Colon (tissue), 2 donors: ENCODE data around the gene FAM3A.
"Not testable (repeated sequence)": the region's sequence is repeated elsewhere in the genome, so short reads cannot be mapped to it uniquely, and the experiment has no call there.

Source experiments
- FAIRE-seq: peaks from 2 replicates; lab custom pipeline; 2012; peaks lifted over from hg19 to GRCh38; lab: Jason Lieb, UNC
- donor health status: control.
- donor health status: control.

FAM3A gene

DNA sequence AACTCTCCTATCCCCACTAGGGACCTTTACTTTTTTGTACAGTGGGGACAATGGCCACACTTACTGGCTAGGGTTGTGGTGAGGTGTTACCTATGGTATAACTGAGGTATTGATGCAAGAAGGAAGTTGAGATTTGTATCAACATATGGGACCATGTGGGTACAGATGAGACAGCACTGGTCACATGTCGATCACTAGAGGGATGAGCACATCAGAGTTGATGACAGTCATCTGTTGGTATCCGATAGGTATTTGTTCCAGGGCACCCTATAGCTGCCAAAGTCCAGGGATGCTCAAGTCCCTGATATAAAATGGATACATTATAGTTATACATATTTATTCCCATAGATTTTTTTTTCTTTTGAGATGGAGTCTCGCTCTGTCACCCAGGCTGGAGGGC, 13.0 kb downstream of the FAM3A start:
- no peak for FAIRE-seq

DNA sequence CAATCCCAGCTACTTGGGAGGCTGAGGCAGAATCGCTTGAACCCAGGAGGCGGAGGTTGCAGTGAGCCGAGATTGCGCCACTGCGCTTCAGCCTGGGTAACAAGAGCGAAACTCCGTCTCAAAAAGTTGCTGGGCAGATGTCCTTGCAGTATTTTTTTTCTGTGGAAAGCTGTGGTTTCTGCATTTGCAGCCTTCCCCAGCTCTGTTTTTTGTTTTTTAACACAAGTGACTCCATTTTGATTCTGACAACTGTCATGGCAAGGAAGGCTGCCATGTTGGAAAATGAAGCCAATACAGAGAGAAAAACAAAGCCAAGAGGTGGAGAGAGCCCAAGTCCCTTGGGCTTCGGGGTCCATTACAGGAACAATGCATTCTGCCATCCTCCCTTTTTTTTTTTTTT, 13.9 kb downstream of the FAM3A start:
- no peak for FAIRE-seq

DNA sequence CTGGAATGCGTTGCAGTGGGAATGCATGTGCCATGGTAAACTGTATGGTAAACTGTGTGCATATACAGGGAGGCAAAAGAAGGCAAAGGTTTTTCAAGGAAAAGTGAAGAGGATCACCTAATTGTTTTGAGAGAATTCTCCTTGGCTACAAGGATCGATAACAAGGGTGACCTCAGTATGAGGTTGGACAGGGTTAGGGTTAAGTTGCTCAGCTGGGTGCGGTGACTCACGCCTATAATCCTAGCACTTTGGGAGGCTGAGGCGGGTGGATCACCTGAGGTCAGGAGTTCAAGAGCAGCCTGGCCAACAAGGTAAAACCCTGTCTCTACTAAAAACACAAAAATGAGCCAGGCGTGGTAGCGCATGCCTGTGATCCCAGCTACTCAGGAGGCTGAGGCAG, 14.6 kb downstream of the FAM3A start:
- not testable (repeated sequence) for FAIRE-seq

DNA sequence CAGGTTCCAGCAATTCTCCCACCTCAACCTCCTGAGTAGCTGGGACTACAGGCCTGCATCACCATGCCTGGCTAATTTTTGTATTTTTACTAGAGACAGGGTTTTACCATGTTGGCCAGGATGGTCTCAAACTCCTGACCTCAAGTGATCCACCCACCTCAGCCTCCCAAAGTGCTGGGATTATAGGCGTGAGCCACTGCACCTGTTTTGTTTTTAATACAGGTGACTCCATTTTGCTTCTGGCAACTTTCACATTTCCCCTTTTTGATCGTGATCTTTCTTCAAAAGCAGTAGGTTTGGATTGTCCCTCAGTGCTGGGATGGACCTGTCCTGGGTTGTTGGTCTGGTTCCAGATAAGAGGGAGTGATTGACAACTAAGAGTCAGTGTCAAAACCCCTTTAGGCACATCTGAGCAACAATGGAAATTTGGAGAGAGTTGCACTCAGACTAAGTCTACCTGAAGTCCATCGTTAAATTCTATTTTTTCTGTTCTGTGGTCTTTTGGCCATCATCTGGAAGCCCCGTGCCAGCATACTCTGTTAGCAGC, 19.4 kb downstream of the FAM3A start:
- not testable (repeated sequence) for FAIRE-seq

DNA sequence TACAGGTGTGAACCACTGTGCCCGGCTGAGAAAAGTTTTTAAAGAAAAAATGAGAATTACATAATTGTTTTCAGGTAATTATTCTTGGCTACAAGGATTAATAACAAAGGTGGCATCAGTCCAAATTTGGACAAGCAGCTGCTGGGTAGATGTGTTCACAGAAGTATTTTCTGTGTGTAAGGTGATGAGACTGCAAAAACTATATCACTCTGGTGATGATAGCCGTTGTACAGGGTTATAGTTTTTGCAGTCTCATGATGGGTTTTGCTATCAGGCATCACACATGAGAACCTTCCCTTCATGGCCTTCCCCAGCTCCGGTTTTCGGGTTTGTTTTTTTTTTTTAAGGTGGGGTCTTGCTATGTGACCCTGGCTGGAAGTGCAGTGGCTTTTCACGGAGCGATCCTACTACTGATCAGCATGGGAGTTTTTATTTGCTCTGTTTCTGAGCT, 20.5 kb downstream of the FAM3A start:
- no peak for FAIRE-seq

DNA sequence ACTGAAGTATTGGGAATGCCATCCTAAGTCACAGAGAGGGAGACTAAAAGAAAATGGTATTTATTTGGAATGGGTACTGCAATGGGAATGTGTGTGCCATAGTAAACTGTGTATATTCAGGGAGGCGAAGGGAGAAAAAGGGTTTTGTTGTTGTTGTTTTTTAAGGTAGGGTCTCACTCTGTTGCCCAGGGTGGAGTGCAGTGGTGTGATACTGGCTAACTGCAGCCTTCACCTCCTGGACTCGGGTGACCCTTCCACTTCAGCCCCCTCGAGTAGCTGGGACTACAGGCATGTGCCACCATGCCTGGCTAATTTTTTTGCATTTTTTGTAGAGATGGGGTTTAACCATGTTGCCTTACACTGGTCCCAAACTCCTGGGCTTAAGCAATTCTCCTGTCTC, 21.3 kb downstream of the FAM3A start:
- FAIRE-seq: no peak

DNA sequence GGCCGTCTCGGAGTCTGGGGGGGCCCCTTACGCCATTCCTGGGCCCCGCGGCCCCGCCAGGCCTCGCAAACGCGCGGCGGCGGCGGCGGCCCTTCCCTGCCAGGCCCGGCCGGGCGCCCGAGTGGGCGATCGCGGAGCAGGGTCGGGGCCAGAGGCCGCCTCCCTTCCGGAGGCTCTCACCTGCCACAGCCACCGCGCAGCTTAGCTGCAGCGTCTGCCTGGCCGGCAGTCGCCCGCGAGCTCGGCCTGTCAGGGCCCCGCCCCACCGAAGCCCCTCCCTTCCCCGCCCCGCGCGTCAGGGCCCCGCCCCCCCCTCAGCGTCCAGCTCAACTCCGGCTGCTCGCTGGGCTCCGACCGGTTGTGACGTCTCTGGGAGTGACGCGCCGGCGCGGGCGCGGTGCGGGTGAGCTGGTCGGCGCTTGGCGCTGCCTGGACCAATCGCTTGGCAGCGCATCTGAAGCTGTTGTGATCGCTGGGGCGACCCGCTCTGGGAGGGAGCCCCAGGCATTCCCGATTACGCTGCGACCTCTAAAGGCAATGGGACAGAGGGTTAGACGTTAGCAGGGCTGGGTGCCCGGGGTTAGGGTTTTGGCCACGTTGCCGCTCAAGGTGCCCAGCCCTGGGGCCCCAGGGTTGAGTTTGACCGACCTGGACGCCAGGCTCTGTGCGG, 25.5 kb downstream of the FAM3A start, which contains the start of gene SLC10A3:
Gene SLC10A3, minus strand, starts transcription at position 216 of the 670 bp plus-strand sequence. CDS start 1,689 bp downstream, outside the sequence.
- no peak for FAIRE-seq

DNA sequence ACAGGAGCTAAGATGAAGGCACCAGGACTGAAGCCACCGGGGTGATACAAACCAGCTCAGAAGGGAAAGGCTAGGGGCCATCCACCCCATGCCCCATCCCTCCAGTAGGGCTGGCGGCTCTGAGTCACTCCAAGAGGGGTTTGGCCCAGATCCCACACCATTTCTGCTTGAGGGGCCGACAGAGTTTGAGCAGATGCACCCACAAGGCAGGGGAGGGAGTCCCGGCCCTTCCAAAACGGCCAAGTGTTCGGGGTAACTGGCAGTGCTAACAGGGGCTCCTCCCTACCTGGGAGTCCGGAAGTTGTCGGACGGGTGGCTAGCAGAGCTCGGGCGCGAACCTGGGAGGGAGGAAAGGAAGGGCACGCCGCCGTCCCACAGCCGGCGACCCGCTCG, 26.0 kb downstream of the FAM3A start:
- no peak for FAIRE-seq

DNA sequence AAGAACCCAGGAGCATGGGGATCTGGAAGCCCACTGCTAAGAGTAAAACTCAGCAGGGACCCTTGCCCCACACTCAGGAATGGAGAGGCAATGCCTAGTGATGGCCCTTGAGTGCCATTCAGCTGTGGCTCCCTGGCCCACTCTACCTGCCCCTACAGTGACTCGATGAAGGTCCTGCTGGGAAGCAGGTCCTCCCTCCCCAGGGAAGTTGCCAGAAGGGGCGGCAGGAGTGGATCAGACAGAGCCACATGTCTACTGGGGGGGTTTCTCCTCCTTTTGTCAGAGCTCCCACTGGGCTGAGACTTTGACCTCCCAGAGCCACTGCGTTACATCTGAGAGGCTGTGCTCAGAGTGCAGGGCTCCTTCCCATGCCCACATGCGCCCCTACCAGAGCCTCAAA, 26.9 kb downstream of the FAM3A start:
- FAIRE-seq: no peak

DNA sequence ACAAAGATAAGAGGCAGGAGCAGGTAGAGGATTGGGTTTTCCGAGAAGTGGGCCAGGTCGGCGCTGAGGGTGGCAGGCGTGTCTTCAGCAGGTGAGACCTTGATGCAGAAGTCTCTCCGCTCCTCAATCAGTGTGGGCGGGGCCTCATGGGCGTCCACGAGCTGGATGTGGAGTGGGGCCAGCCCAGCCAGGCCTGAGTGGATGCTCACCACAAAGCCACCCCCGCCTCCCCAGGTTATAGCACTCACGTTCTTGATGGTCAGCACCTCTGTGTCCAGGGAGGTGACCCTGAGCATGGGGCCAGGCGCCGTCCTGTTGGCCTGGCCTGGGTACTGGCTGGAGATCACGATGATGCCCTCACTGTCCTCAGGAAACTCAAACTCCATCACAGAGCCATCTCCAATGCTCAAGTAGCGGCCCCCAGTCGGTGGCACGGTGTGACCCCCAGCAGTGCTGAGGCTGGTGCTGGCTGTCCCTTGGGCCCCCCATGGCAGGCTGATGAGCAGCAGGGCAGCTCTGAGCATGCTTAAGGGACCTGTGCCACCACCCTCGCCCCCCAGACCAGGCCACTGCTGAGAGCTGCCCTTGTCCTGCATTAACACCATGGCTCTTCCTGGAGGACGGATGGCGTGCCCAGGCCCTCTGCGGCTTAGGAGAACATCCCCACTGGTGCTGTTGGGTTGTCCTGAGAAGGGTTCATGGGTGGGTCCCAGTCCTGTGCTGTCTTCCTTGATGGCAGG, 27.5 kb downstream of the FAM3A start:
- no peak for FAIRE-seq

DNA sequence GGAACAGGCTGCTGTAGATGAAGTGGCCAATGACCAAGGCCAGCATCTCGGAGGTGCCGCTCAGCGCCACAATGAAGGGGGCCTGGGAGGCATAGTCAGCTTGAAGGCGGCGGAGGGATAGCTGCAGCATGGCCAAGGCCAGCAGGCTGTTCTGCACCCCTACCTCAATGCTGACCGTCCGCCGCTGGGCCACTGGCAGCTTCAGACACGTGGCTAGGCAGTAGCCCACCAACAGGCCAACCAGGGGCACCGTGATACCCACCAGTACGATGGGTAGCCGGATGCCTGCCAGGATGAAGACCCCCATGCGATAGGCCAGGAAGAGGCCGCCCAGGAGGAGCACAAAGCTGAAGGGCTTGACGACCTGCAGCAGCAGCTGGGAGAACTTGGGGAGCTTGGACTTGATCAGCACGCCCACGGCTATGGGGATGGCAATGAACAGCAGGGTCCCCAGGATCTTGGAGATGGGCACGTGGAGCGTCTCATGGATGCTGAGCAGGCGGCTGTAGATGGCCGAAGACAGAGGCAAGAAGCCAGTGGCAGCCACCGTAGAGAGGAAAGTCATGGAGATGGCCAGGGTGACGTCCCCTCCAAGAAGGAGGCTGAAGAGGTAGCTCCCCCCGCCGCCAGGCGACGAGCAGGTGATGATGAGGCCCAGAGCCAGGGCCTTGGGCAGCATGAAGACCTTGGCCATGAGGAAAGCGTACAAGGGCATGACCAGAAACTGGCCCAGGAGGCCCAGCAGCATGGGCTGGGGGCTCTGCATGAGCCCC, 28.3 kb downstream of the FAM3A start:
- FAIRE-seq: no peak

DNA sequence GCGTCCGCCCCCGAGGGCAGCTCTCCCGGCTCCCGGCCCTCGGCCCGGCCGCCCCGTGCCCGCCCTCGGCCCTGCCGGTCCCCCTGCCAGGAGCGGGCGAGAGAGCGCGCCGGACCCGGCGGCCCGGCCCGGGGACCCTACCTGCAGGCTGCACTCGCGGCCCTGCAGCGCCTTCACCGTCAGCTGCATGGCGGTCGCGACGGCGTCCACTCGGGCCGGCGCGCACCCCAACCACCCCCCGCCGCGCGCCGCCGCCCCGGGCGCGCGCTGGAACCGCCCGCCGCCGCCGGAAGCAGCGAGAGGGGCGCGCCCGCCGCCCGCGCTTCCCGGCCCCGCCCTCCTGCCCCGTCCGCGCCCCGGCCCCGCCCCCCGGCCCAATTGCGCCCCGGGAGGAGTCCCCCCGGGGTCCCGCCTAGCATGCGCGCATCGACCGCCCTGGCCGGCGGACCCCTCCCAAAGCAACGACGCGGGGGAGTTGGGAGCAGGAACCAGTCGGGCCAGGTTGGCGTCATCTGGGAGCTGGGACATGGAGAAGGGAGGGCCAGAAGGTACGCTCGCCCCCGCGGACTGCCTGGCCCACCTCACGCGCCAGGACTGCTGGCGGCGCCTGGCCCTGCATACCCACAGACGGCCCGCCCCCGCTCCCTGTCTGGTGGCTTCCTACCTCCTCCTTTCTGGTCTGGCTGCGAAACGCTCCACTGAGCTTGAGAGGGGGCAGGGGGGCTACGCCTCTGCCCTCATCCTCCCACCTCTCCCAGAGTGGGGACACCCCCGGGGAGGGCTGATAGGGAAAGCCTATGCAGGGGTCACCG, 29.4 kb downstream of the FAM3A start, which contains the start of gene UBL4A:
Gene UBL4A, minus strand, starts transcription at position 220 of the 812 bp plus-strand sequence. Its CDS starts 31 bp downstream, at position 189.
- no peak for FAIRE-seq

DNA sequence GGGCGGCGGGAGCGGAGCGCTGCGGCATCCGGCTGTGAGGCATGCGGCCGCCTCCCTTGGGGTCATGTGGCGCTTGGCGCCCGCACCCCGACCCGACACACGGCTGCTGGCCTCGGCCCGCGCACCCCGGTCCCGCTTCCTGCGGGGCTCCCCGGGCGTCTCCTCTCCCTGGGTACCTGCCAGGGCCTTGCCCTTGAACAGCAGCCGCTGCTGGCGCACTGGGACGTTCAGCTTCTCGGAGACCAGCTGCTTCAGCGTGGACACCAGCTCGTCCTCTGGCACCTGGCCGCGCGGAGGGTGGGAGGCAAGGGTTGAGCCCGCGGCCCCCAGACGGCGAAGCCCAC, 30.0 kb downstream of the FAM3A start:
- no peak for FAIRE-seq

DNA sequence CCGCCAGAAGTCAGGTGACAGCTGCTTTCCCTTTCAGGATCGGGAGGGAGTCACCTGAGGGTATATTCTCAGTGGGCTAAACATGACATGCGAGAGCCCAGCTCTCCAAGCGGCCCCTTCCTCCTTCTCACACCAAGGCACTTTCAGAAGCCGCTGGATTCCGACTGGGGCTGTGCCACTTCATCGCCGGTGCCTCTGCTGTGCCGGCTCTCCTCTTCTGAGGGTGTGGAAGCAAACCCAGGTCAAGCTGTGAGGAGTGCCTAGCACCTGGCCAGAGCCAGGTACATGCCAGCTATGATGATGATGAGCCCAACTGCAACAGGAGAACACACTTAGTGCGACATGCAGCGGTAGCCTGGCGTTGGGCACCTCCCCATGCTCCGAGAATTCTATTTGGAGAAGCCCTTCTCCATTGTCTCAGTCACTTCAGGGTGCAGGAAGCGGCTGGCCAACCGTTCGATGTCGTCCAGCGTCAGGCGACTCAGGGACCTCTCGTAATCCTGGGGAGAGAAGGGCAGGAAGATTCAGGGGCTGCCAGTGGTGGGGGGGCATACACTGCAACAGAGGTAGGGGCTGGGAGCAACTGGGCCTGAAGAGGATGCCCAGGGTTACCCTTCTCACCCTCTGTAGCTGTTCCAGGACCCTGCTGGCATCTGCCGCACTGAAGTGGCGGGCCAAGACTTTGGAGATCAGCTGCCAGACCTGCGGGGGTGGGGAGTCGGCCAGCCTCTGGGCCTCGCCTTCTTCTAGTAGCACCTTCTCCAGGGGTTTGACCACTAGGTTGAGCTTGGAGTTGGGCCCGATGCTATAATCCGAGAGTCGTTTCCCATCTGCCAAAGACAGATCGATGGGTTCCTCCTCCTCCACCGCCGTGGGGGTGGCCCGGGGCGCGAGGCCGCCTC, 30.6 kb downstream of the FAM3A start:
- FAIRE-seq: no peak

DNA sequence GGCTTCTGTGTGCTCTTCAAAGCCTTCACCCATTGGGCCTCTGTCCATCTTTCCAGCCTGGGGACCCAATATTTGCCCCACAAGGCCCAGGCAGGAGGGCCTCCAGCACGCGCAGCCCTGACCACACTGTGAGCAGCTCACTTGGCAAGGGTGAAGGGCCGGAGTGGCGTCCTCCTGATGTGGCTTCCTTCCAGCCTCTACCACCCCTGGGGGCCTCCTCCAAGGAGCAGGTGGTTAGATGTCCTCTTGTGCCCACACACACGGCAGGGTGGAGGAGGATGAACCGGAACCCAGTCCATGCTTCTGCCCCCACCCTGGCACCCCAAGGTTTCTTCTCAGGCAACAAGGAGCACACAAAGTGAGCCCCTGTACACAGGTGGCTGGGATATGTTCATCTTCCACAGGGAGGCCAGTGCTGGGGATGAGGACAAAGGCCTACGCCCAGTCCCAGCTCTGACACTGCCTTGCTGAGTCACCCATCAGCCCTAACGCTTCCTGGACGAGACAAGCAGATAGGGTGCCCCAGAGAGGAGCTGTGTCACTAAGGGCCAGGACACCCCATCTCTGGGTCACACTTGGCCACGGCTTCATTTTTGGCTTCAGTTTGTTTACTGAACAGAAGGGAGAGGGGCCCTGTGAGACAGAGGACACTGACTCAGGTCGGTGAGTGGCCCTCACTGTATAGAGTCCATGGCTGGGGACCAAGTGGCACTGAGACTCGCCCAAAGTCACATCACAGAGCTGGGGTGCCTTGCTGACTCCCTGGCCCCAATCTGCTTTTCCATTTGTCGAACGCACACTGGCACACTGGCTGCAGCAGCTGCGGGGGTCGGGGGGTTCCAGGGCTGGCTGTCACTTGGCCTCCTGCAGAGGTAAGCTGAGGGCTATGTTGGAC, 31.5 kb downstream of the FAM3A start:
- FAIRE-seq: no peak

DNA sequence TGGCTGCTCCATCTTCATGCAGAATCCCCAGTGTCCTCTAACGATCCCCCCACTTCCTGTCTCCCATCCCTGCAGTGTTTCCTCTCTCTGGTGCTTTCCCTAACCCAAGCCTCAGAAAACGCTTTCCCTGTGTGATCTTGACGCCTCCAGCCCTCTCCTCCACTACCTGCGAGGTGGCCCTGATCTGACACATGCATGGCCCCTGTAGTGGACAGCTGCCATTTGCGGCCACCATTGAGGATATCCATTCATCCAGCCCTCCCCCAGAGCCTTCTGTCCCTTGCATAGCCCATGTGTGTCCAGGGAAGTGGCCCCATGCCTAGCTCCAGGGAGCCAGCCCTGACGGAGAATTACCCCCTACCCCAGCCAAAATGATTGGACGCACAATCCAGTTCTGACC, 32.7 kb downstream of the FAM3A start:
- no peak for FAIRE-seq

DNA sequence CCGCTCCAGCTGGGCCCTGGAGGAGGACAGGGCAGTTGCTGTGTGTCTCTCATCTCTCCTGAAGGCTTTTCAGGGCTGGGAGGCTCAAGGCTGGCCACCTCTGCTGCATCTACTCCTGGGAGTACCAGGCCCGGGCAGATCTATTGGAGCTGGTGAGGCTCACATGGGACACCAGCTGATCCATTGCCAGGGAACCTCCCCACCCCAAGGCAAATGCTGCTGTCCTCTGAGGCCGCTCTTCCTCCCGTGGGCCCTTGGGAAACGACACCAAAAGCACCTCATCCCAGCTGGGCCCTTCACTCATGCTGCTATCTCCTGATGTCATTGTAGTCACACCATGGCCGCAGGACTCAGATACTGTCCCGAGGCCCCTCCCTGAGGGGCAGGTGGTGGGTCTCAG, 33.2 kb downstream of the FAM3A start:
- FAIRE-seq: no peak

DNA sequence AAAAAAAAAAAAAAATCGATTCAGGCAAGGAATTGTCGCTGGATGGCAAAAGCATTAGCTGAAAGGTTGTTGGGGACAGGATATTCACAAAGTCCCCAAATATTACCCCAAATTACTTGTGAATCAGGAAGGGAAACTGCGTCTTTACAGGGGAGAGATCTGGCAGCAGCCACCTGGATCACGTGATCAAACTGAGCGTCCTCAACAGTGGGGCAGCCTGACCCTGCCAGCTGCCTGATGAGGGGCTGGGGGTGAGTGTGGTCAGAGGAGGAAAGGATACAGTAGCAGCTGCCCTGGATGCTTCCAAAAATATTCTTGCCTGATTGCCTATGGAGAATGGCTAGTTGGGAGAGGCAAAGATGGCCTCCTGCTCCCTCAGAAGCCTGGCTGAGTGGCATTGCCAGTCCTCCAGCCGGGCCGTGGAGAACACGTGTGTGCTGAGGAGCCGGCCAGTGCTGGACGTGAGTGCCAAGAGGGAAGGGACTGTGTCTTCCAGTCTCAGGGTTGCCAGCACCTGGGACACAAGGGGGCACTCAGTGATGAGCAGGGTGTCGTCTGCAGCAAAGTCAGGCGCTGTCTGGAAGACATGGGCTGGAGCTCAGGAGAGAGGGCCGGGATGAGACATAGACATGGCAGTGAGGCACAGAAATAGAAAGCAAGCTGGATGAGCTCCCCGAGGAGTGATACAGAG, 34.0 kb downstream of the FAM3A start:
- no peak for FAIRE-seq

DNA sequence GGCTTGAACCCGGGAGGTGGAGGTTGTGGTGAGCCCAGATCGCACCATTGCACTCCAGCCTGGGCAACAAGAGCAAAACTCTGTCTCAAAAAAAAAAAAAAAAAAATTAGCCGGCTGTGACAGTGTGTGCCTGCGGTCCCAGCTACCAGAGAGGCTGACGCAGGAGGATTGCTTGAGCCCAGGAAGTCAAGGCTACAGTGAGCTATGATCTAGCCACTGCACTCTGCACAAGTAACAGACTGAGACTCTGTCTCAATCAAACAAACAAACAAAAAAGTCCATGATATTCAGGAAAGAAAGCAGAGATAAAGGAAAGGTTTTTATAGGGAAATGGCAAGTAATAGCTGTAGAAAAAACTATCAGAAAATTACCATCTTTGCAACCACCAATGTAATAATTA, 34.8 kb downstream of the FAM3A start:
- no peak for FAIRE-seq
